HG03571 (cell line): Measurements from ENCODE around the gene UTP20.

Experiments
- ATAC-seq: cut with Tn5 transposase; IDR thresholded peaks from one replicate; pipeline ENCODE4 v1.9.1; 2021; ENCODE audit not compliant: unreplicated experiment

Gene UTP20

DNA sequence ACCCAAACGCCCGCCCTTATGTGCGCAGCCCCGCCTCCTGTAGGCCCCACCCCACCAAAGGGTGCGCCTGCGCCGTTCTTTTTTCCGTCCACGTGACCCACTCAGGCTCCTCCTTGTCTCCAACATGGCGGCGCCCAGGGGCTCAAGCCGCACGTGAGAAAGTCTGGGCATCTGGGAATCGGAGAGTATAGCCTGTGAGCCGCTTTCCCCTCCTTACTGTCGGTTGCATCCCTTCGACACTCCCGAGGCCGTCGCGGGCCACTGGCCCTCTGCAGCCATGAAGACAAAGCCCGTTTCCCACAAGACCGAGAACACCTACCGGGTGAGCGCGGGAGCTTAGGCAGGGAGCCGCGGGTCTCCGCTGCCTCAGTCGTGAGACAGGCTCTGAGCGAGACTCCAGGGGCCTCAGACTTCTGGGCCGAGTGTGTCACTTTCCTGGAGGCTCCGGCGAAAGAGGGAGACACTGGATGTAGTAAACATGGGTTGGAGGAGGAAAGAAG, at the start of gene UTP20:
TSS of gene UTP20 (plus strand) at position 100 of the 500 bp plus-strand sequence. CDS start at position 278, 178 bp downstream.
- peak; percentile 99 for ATAC-seq

DNA sequence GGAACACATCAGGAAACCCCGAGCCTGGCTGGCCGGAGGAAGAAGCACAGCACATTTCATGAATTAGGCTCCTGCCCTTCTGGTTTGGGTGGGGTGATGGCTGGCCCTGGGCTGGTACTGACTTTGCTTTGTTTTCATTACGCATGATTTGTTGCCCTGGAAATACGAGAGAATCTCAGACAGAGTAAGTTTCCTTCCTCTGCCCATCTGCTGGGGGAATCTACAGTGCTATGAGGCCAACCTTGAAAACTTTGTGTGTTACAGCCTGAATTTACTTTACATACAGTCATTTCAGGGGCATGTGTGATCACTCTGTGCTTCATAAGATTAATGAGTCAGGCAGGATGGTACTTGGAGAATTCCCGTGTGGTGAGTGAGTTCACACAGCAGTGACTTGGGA, 49.4 kb upstream of the UTP20 start:
- ATAC-seq, result no peak

DNA sequence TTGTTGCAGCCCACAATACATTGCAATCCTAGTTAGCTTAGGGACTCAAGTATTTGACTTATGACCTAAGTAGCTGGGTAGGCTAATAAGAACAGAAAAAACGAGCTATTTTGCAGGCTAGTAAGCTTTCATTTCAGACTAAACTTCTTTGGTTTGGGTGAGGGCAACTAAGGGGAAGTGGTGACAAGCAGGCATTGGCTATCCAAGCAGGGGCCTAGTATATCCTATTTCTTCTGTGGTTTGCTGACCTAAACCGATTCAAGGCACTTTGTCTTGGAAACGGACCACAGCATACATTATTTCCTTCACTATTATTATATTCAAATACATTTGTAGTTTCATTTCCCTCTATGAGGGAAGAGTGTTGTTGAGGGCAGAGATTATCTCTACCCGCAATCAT, 48.3 kb upstream of the UTP20 start:
- ATAC-seq, result no peak

DNA sequence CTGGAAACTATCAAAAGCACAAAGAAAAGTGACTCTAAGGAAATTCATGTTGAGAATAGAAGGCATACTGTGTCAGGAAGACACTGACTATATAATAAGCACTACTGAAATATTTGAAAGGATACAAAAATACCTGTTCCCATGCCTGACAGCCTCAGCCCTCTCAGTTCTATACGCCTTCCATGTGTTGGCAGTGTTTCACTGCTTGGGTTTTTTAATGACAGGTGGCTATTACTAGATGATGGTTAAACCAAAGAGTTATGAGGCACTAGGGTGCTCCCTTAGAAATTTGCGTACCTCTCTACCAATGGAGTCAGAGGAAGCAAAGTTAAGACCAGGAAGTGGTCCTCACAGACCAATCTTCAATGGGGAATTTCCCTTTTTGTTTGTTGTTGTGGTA, 44.2 kb upstream of the UTP20 start:
- ATAC-seq, result no peak

DNA sequence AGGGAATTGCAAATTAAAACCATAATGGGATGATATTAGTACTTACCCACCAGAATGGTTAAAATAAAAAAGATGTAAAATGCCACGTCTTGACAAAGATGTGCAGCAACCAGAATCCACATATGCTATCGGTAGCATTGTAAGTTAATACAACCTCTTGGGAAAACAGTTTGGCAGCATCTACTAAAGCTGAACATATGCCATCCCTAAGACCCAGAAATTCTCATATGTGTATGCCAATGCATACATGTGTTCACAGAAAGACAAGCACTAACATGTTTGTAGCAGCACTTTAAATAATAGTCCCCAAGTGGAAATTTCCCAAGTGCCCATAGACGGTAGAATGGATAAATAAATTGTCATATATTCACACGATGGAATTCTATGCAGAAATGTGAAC, 41.6 kb upstream of the UTP20 start:
- no peak for ATAC-seq

DNA sequence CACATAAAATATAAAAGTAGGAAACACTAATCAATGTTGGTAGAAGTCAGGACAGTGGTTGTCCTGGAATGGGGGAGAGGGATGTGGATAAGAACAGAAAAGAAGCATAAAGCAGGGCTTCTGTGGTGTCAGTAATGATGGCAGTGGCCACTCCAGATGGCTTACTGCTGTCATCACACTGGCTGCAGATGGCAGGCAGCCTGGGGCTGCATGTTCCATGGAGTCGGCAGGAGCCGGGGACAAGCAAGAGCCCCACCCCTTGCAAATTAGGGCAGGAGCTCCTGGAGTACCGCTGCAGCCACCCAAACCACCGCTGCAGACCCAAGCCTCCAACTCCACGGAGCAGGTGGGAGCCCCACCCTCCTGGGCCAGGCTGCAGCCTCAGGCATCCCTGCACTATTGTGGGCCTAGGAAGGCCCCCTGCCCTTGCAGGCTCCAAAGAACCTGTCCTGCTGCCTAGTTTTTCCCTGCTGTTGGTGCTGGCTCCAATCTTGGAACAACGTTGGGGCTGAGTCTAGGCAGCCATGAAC, 41.0 kb upstream of the UTP20 start:
- no peak for ATAC-seq

DNA sequence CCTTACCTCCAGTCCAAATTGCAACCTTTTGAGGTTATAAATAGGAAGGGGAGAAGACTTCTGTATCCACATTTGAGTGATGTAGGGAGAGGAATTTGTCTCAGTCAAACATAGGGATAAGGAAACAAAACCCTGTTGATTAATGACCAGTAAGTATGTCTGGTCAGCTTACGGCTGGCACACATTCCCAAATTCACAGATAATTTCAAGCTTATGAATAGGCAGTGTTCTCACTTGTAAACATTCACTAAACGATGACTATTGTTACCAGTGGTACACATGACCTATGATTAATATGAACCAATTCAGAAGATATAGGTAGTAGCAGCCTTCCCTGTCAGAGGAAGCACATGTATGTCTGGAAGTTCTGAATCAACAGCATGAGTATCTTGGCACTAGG, 36.8 kb upstream of the UTP20 start:
- no peak for ATAC-seq

DNA sequence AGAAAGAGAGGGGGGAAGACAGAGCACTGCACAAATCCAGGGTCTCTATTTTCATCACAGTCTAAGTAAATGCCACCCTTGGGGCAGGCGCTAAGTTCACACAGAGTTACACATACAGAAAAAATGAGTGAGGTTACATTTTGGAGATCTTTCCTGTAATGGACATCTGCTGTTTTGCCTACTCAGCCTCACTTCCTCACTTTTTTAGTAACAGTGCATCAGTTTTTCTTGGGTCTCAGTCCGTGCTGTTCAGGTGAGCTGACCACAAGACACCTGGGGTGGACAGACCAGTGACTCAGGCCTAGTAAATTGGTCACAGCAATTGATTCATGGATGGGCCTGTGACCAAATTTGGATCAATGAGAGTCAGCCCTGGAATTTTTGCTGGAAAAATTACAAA, 36.3 kb upstream of the UTP20 start:
- ATAC-seq, result no peak

DNA sequence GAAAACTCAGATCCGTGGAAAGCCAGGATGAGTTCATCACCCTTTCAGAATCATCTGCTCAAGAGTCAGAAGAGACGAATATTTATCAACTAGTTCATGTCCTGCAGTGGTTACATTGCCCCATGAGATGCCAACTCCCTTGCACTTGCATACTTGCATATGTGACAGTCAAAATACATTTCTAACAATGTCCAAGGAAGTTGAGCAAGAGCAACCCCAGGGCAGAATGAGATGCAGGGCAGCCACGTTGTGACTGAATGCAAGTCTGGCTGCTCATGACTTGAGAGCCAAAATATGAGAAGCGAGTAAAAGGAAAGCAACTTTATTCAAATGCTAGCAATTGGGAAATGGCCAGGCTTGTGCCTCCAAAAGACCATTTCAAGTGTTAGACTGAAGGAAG, 23.6 kb upstream of the UTP20 start:
- no peak for ATAC-seq

DNA sequence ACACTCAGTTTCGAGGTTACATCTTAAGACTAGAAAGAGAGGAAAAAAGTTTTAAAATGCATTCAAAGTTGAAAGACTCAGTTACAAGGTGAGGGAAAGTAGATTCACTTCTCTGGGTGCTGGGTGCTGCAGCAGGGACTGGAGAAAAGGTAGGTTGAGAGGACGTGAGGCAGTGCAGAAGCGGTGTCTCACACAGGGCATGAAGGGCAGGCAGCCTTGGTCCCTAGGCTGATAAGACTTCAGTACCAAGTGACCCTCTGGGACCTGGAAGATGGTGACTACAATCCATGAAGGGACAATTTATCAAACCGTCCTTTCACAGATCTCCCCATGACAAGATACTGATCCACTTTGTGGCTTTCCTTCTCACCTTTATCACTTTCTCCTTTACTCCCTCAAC, 22.5 kb upstream of the UTP20 start:
- no peak for ATAC-seq

DNA sequence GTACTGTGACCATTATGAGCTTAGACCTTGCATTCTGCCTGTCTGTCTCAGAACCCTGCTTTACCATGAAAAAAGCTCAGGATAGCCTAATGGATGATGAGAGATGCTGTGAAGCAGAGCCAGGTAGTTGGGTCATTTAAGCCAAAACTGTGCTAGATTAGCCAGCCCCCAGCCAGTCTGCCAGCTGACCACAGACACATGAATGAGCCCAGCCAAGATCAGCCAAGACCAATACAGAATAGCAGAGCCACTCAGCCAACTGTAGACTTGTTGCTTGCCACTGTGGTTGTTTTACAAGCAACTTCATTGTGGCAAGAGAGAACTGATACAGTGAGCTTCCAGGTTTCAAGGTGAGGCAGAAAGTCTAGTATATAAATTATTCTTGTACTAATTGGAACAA, 12.8 kb upstream of the UTP20 start:
- no peak for ATAC-seq

DNA sequence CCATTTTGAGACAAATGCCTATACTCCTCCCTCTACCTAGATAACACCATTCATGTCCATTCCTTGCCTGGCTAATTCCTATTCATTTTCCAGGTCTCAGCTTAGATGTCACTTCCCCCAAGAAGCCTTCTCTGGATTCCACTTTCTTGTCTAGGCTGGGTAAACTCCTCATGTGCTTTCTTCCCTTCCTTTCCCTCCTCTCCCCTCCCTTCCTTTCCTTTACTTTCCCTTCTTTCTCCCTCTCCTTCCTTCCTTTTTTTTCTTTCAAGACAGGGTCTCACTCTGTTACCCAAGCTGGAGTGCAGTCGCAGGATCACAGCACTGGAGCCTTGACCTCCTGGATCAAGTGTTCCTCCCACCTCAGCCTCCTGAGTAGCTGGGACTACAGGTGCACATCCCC, 3.5 kb upstream of the UTP20 start:
- ATAC-seq, result no peak

DNA sequence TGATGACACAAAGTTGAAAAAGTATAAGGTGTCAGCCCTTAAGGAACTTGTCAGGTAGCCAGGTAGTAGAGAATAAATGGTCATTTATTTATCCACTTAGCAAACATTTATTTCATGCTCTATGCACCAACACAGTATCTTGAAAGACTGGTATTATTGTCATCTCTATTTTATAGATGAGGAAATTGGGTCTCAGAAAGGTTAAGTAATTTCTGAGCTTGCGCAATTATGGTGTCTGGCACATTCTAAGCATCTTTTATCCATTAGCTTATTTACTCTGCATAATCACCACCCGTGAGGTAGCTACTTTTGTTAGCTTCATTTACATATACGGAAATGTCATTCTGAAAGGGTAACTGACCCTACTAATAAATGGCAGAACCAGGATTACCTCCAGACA, 2.5 kb upstream of the UTP20 start:
- ATAC-seq, result no peak

DNA sequence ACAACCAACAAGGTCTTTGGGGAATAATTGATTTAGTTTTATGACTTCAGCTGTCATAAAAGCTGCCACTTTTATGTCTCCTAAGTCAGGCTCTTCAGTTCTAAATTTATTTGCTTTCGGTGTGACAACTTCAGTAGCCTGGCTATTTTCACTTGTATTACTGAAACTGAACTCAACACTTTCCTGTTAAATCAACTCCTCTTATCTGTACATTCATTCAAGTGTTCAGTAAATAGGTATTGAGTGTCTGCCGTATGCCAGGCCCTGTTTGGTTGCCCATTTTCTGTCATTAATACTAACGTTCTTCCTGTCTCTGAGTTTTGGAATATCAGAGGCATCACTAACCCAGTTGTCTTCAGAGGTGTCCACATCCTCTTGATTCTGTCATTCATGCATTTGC, 7.5 kb downstream of the UTP20 start:
- no peak for ATAC-seq

DNA sequence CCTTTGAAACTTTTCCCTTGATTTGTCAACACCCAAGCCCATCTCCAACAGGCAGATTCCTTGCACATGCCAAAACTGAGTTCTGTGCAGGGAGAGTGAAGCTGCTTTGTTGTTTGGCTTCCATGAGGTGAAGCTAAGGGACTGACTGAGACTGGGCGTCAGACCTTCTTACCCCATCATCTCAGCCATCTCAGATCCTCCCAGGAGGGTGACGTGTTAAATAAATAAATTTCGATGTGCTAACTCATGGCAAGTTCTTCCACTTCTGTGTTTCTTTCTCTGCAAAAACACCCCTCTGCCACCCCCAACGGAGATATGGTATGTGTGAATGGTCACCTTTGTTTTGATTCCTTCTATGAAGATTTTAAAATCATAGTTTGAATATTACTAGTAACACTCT, 17.8 kb downstream of the UTP20 start:
- no peak for ATAC-seq

DNA sequence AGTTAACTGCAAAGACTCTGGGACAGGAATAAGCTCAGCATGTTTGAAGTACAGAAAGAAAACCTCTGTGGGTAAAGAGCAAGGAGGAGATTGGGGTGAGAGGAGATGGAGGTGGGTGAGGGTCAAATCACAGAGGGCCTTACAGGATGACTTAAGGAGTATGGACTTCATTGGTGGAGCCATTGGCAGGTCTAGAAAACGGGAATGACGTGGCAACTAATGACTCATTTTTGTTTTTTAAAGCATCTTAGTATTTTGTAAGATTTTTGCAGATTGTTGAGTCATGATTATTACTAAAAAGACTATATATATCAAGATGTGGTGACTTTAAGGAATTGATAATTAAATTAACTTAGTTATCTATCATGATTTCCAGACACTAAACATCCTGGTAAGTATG, 18.5 kb downstream of the UTP20 start:
- ATAC-seq, result no peak

DNA sequence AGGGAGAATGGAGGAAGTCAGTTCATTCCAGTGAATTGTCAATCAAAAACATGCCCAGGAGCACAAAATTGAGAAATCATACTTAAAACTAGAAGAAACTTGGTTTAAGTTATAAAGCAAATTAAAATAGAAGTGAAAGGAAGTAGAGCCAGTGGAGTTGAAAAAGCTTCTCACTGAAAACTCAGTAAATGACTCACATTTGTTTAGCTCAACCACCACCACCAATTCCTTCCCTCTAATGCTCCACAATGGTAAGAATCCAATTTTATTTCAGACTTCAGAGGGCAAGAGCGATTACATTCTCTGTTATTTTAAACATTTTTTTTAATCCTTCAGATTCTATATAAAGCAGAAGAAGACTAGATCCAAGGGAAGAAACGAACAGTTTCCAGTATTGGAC, 19.4 kb downstream of the UTP20 start:
- ATAC-seq, result no peak

DNA sequence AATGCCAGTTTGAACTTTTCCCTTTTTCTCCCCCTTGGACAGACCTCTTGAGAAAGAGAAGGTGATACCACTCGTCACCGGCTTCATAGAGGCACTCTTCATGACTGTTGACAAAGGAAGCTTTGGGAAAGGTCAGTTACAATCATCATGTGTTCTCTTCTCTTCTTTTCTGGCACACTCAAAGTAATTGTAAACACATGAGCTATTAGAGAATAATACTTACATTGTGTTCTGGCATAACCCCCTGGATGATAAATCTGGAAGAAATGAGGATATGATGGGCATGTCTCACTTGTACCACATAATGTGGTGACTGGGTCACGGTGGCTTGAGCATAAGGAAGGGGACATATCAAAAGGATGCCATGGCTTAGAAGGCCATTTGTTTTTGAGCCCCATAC, 20.0 kb downstream of the UTP20 start:
- no peak for ATAC-seq

DNA sequence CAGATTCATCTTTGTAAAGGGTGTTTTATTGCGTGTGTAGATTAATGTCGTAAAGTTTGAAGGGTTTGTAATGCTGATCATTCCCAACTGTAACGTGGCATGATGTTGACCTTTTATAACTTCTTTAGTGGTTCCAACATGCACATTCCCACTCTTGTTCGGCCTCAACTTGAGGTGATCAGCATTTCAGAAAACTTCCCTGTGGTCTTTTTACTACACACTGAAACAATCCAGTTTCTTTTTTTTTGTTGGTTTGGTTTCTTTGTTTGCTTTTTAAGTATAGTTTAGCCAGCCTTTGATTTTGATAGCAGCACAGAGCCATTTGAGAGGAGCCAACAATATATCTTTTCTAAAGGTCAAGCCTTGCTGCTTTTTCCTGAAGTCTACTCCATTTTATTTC, 22.8 kb downstream of the UTP20 start:
- ATAC-seq, result no peak

DNA sequence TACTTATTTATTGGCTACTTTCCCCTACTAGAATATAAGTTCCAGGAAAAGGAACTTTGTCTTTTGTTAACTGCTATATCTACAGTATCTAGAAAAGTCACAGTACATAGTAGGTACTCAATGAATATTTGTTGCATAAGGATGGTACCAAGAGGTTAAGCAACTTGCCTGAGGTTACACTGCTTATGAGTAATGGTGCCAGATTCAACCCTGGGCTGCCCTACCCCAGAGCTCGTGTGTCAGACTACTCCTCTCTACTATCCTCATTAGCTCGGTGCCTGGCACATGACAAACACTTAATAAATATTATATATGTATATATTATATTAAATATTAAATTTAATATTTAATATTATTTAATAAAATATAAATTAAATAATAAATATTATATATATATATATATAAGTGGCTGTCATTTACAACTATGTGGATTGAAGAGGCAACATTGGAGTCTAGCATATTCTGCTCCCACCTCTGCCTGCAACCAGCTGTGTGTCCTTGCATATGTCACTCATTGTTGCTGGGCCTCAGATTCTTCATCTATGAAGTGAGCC, 25.4 kb downstream of the UTP20 start:
- ATAC-seq, result no peak

DNA sequence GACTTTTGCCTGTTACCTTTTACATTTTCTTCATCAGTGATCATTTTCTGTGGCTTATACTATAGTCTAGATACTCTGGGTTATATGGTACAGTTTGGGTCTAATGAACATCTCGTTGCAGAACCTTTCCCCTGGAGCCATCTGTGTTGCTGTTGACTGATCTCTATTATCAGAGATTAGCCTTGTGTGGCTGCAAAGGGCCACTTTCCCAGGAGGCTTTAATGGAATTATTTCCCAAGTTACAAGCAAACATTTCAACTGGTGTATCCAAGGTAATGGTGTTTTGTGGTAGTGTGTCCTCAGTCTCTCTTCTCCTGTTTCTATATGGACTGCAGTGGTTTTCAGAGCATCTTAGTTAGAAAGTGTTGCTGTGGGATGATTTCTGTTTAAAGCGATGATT, 25.9 kb downstream of the UTP20 start:
- no peak for ATAC-seq

DNA sequence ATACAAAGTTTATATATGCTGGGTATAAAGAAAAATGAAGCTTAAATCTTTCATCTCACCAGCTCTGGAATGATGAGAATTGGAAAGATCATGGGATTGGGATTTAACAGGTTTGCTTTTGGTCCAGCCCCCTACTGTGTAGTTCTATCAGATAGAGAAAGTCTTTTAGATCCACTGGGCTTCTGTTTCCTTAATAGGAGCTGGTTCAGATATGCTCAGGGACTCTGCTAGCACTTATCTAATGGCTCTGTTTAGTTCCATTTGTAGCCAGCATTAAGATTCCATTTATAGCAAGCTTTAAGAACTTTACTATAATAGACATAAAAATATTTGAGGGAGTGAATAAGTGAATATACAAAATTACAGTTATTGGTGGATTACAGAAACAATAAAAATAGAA, 42.6 kb downstream of the UTP20 start:
- ATAC-seq, result no peak

DNA sequence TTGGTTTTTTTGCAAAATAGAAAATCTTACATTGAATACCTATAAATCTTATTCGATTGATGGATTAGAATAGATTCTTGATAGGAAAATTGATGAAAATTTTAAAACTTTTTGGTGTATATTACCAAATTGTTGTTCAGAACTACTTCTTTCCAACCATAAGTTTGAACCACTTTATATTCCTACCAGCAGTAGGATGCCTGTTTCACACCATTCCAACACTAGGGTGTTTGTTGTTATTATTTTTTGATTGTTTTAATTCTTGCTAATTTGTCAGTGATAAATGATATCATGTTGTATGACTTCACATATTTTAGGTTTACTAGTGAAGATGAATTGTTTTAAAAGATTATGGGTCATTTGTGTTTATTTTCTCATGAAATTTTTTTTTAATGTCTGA, 43.4 kb downstream of the UTP20 start:
- no peak for ATAC-seq
